ENCODE data around the gene AUH.

The AUH gene

DNA sequence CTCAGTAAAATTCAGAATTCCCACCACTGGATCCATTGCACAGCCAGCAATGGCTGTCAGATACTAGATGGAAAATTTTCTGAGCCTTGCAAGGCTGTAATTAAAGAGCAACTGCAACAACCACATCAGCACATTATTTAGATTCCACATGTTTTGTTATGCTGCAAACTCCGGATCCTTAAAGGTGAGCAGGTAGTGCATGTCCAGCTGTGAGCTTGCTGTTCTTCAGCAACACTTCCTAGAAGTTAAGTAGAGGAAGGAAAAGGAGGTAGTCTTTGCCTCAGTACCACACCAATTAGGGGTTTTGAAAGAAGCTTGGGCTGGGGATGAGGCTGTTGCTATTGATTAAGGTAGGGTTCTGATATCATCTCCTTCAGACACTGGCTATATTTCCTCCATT, 144.3 kb downstream of the AUH start:
- DNase-seq (ENCODE audit: low read depth) = no peak
- TF ChIP-seq, protein P1, sequence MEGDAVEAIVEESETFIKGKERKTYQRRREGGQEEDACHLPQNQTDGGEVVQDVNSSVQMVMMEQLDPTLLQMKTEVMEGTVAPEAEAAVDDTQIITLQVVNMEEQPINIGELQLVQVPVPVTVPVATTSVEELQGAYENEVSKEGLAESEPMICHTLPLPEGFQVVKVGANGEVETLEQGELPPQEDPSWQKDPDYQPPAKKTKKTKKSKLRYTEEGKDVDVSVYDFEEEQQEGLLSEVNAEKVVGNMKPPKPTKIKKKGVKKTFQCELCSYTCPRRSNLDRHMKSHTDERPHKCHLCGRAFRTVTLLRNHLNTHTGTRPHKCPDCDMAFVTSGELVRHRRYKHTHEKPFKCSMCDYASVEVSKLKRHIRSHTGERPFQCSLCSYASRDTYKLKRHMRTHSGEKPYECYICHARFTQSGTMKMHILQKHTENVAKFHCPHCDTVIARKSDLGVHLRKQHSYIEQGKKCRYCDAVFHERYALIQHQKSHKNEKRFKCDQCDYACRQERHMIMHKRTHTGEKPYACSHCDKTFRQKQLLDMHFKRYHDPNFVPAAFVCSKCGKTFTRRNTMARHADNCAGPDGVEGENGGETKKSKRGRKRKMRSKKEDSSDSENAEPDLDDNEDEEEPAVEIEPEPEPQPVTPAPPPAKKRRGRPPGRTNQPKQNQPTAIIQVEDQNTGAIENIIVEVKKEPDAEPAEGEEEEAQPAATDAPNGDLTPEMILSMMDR (IDR thresholded peaks at IDR 0.05; ENCODE audit: control insufficient read depth, extremely low read depth, insufficient read depth) = no peak
- no peak overlapping the region for H3K4me3 ChIP-seq (ENCODE audit: low read depth, low read length)

GRCh38 chr9:91214867-91215266, 146.9 kb downstream of the AUH start:
- TF ChIP-seq, protein P1 (IDR thresholded peaks at IDR 0.05; ENCODE audit: control insufficient read depth, extremely low read depth, insufficient read depth) = no peak
- H3K4me3 ChIP-seq (ENCODE audit: low read depth, low read length) = no peak overlapping the region
- no peak for DNase-seq (ENCODE audit: low read depth)

DNA sequence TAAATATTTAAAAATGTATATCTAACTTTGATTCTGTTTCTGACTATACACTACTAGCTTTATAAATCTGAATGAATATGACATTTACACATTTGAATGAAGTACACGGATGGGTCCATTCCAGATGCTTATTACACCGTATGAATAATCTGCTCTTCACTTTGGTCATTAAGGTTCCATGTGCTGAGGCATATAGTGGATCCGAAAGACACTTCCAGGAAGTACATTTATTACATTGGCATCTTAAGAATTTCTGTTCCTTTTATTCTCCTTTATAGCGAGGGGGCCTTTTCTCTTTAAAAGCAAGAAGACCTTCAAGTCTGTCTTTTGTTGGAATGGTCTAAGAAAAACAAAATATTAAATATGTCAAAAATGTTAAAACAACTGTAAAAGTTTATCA, 147.6 kb downstream of the AUH start:
- TF ChIP-seq, protein P1 (IDR thresholded peaks at IDR 0.05; ENCODE audit: control insufficient read depth, extremely low read depth, insufficient read depth) = no peak
- H3K4me3 ChIP-seq (ENCODE audit: low read depth, low read length) = no peak overlapping the region
- no peak for DNase-seq (ENCODE audit: low read depth)

DNA sequence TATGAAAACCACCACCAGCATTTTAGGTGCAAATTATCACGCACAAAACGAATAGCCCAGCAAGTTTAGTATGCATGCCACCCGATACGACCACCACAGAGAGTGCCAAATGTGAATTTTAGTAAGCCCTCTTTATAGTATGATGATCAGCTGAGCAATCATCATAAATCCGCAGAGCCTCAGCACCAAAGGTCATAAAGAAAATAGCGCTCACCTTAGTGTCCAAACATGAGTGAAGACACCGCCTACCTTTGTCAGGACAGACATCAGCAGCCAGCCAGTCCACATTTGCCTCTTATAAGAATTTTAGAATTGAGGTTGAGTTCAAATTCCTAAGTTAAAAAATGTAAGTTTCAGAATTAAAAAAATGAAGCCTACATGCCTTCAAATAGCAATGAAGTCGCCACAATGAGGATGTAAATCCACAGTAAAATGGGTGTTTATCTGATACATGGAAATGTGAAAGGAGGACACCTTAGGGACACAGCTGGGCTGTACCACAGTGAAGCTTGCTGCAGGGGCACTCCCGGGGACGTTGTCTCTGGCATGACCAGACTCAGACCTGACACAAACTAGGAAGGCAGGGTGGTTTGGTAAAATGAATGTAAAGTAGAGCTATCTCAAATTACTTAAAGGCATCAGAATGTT, 149.0 kb downstream of the AUH start:
- DNase-seq (ENCODE audit: low read depth) = no peak
- H3K4me3 ChIP-seq (ENCODE audit: low read depth, low read length) = no peak overlapping the region
- TF ChIP-seq, protein P1 (IDR thresholded peaks at IDR 0.05; ENCODE audit: control insufficient read depth, extremely low read depth, insufficient read depth) = no peak

- TF ChIP-seq, protein P1 (IDR thresholded peaks at IDR 0.05; ENCODE audit: control insufficient read depth, extremely low read depth, insufficient read depth) = no peak
- no peak for DNase-seq (ENCODE audit: low read depth)
- H3K4me3 ChIP-seq (ENCODE audit: low read depth, low read length) = no peak overlapping the region
Observed at GRCh38 chr9:91211919-91212318, 149.8 kb downstream of the AUH start.

- TF ChIP-seq, protein P1 (IDR thresholded peaks at IDR 0.05; ENCODE audit: control insufficient read depth, extremely low read depth, insufficient read depth) = no peak
- no peak for DNase-seq (ENCODE audit: low read depth)
- H3K4me3 ChIP-seq (ENCODE audit: low read depth, low read length) = no peak overlapping the region
Observed at GRCh38 chr9:91211414-91211813, 150.3 kb downstream of the AUH start.

GRCh38 chr9:91210318-91210717, 151.4 kb downstream of the AUH start:
- no peak overlapping the region for H3K4me3 ChIP-seq (ENCODE audit: low read depth, low read length)
- TF ChIP-seq, protein P1 (IDR thresholded peaks at IDR 0.05; ENCODE audit: control insufficient read depth, extremely low read depth, insufficient read depth) = no peak

More at GRCh38 chr9:91210318-91210717, 151.4 kb downstream of the AUH start:
- no peak for DNase-seq (ENCODE audit: low read depth)

Data from LNCaP clone FGC (cell line).